ENCODE results near the gene PTP4A2.

The PTP4A2 gene

DNA sequence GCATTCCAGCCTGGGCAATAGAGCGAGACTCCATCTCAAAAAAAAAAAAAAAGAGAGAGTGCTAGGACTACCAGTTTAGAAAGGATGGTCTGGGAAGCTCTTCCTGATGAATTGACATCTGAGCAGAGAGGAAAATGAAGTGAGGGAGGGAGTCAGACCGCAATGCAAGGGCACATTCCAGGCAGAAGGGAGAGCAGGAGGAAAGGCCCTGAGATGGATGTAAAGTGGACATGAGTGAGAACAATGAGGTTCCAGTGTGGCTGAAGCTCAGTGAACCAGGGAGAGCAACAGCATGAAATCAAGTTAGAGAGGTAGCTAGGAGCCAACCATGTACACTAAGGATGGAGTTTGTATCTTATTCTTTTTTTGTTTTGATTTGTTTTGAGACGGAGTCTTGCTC, 66.5 kb downstream of the PTP4A2 start:
- TF ChIP-seq, protein P1, sequence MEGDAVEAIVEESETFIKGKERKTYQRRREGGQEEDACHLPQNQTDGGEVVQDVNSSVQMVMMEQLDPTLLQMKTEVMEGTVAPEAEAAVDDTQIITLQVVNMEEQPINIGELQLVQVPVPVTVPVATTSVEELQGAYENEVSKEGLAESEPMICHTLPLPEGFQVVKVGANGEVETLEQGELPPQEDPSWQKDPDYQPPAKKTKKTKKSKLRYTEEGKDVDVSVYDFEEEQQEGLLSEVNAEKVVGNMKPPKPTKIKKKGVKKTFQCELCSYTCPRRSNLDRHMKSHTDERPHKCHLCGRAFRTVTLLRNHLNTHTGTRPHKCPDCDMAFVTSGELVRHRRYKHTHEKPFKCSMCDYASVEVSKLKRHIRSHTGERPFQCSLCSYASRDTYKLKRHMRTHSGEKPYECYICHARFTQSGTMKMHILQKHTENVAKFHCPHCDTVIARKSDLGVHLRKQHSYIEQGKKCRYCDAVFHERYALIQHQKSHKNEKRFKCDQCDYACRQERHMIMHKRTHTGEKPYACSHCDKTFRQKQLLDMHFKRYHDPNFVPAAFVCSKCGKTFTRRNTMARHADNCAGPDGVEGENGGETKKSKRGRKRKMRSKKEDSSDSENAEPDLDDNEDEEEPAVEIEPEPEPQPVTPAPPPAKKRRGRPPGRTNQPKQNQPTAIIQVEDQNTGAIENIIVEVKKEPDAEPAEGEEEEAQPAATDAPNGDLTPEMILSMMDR (IDR thresholded peaks at IDR 0.05; ENCODE audit: insufficient read depth, low read length, poor library complexity, severe bottlenecking) = no peak
- no peak for DNase-seq (ENCODE audit: extremely low read depth, insufficient read length)
- Histone ChIP-seq H3K36me3 (ENCODE audit: control insufficient read depth, insufficient read depth, low read length) (no peaks in the 10 kb centered on the region), H3K4me3 (replicated peaks; ENCODE audit: low read depth, low read length) (no peak overlapping the region), H3K27me3 (replicated peaks; ENCODE audit: control insufficient read depth, insufficient read depth, low read length) (no peaks in the 10 kb centered on the region)

DNA sequence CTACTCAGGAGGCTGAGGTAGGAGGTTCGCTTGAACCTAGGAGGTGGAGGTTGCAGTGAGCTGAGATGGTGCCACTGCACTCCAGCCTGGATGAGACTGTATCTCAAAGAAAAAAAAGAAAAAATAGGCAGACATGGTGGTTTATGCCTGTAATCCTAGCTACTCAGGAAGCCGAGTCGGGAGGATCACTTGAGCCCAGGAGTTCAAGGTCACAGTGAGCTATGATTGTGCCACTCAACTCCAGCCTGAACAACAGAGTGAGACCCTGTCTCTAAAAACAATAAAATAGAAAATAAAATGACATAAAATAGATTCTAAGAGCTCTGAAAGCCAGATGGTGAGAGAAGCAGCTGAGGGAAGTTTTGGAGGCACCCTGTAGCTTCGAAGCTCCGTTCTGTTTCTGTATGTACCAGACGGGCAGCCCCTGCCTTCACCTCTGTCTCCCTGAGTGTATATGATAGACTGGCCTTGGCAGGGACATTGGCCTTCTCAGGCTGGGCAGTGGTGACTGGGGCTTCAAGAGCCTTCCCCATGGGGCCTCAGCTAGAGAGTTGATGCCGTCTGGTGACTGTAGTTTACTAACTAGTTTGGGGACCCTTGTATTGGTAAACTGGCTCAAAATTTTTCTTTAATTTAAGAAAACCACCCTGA, 68.0 kb downstream of the PTP4A2 start:
- DNase-seq (ENCODE audit: extremely low read depth, insufficient read length) = no peak
- Histone ChIP-seq H3K36me3 (ENCODE audit: control insufficient read depth, insufficient read depth, low read length) (no peaks in the 10 kb centered on the region), H3K4me3 (replicated peaks; ENCODE audit: low read depth, low read length) (no peak overlapping the region), H3K27me3 (replicated peaks; ENCODE audit: control insufficient read depth, insufficient read depth, low read length) (no peaks in the 10 kb centered on the region)
- TF ChIP-seq, protein P1 (IDR thresholded peaks at IDR 0.05; ENCODE audit: insufficient read depth, low read length, poor library complexity, severe bottlenecking) = no peak

DNA sequence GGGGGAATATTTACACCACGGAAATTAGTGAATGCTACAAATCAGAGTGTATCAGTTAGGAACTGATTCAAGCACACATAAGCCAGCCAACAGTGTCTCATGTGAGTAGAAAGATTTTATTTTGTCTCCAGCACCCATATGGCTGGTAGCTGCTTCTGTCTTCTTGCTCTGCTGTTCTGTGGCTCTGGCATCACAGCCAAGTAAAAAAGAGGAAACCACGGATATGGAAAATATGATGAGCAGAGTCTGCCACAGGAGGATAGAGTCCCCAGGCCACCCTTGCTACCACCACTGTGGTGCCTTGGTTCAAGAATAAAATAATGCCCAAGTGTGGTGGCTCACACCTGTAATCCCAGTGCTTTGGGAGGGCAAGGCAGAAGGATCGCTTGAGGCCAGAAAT, 68.7 kb downstream of the PTP4A2 start:
- no peaks in the 10 kb centered on the region for H3K27me3 ChIP-seq (replicated peaks; ENCODE audit: control insufficient read depth, insufficient read depth, low read length)
- no peaks in the 10 kb centered on the region for H3K36me3 ChIP-seq (ENCODE audit: control insufficient read depth, insufficient read depth, low read length)
- TF ChIP-seq, protein P1 (IDR thresholded peaks at IDR 0.05; ENCODE audit: insufficient read depth, low read length, poor library complexity, severe bottlenecking) = no peak
- no peak overlapping the region for H3K4me3 ChIP-seq (replicated peaks; ENCODE audit: low read depth, low read length)
- no peak for DNase-seq (ENCODE audit: extremely low read depth, insufficient read length)

DNA sequence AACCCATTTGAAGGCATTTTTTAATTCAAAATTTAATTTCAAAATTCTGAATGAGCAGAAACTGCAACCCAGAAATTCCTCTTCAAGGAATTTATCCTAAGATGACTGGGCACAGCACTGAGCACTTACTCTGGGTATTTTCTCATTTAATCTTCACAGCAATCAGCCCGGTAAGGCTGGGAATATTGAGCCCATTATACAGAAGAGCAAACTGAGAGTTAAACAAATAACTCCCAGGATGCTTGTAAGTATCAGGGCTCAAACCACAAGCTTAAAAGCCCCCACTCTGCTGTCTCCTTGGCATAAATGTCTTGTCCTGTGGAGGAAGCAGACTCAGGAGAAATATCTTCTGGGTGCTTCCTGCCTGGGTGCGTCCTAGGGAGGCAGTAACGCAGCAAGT, 69.3 kb downstream of the PTP4A2 start:
- Histone ChIP-seq H3K36me3 (ENCODE audit: control insufficient read depth, insufficient read depth, low read length) (no peaks in the 10 kb centered on the region), H3K4me3 (replicated peaks; ENCODE audit: low read depth, low read length) (no peak overlapping the region), H3K27me3 (replicated peaks; ENCODE audit: control insufficient read depth, insufficient read depth, low read length) (no peaks in the 10 kb centered on the region)
- DNase-seq (ENCODE audit: extremely low read depth, insufficient read length) = no peak
- TF ChIP-seq, protein P1 (IDR thresholded peaks at IDR 0.05; ENCODE audit: insufficient read depth, low read length, poor library complexity, severe bottlenecking) = no peak

GRCh38 chr1:31867546-31867945, 70.6 kb downstream of the PTP4A2 start:
- Histone ChIP-seq H3K27me3 (replicated peaks; ENCODE audit: control insufficient read depth, insufficient read depth, low read length) (no peaks in the 10 kb centered on the region), H3K36me3 (ENCODE audit: control insufficient read depth, insufficient read depth, low read length) (no peaks in the 10 kb centered on the region), H3K4me3 (replicated peaks; ENCODE audit: low read depth, low read length) (no peak overlapping the region)
- DNase-seq (ENCODE audit: extremely low read depth, insufficient read length) = no peak
- TF ChIP-seq, protein P1 (IDR thresholded peaks at IDR 0.05; ENCODE audit: insufficient read depth, low read length, poor library complexity, severe bottlenecking) = no peak

Data from GM06990 (cell line).